Osteoblast (primary cell): ENCODE data around the gene DNAJA1. TPM values are rescaled to one million over a fixed set of nuclear protein-coding genes. Genes with fewer than 3 reads are reported as not detected.

Experiments
- DNase-seq: peaks from one replicate; pipeline ENCODE4 v3.0.0; 2011; ENCODE audit warnings: low spot score, mixed read lengths; ENCODE audit not compliant: insufficient read length; ENCODE audit errors: missing footprints
- H2AFZ ChIP-seq: 2 replicates; pipeline ENCODE4 v1.6.0; 2011; ENCODE audit warnings: mild to moderate bottlenecking, low read length
- H3K27ac ChIP-seq: 2 replicates; pipeline ENCODE4 v1.5.1; 2011; ENCODE audit warnings: mild to moderate bottlenecking, low read depth, low read length, moderate library complexity
- H3K27me3 ChIP-seq: 2 replicates; pipeline ENCODE4 v1.6.0; 2012; ENCODE audit warnings: mild to moderate bottlenecking, control low read depth, inconsistent platforms, low read length, moderate library complexity; ENCODE audit not compliant: insufficient read depth
- H3K36me3 ChIP-seq: 2 replicates; pipeline ENCODE4 v1.5.1; 2011; ENCODE audit warnings: mild to moderate bottlenecking, low read length, control low read depth, moderate library complexity; ENCODE audit not compliant: insufficient read depth
- H3K4me1 ChIP-seq: 2 replicates; pipeline ENCODE4 v1.5.1; 2011; ENCODE audit warnings: mild to moderate bottlenecking, low read length, control low read depth, moderate library complexity; ENCODE audit not compliant: insufficient read depth
- H3K4me2 ChIP-seq: 2 replicates; pipeline ENCODE4 v1.6.0; 2011; ENCODE audit warnings: mild to moderate bottlenecking, low read length; ENCODE audit not compliant: insufficient read depth
- H3K4me3 ChIP-seq: fragments of 200-600 bp; sonication (generic); 3 replicates; pipeline ENCODE4 v1.5.1; 2012; ENCODE audit warnings: mild to moderate bottlenecking, low read length, inconsistent platforms; ENCODE audit not compliant: insufficient read depth
- H3K79me2 ChIP-seq: 2 replicates; pipeline ENCODE4 v1.6.0; 2012; ENCODE audit warnings: mild to moderate bottlenecking, low read length, control low read depth, inconsistent platforms; ENCODE audit not compliant: insufficient read depth
- H3K9me3 ChIP-seq: 2 replicates; pipeline ENCODE4 v1.5.1; 2011; ENCODE audit warnings: low read depth, low read length, control low read depth
- H4K20me1 ChIP-seq: 2 replicates; pipeline ENCODE4 v1.6.0; 2012; ENCODE audit warnings: mild to moderate bottlenecking, low read length, control low read depth; ENCODE audit not compliant: insufficient read depth
- total RNA-seq: library from RNA; depleted of rRNA; stranded (reverse); fragments of >200 nt; gene quantifications from 2 replicates; pipeline ENCODE4 v1.2.3, GENCODE V29; 2012
- TF ChIP-seq, protein P1 (sequence below): IDR thresholded peaks from 2 replicates; pipeline ENCODE4 v1.5.1; 2011; ENCODE audit warnings: mild to moderate bottlenecking, low read depth, low read length, moderate library complexity; ENCODE audit errors: extremely low read depth

The DNAJA1 gene
- total RNA-seq, 1 donor: 69.1 TPM

DNA sequence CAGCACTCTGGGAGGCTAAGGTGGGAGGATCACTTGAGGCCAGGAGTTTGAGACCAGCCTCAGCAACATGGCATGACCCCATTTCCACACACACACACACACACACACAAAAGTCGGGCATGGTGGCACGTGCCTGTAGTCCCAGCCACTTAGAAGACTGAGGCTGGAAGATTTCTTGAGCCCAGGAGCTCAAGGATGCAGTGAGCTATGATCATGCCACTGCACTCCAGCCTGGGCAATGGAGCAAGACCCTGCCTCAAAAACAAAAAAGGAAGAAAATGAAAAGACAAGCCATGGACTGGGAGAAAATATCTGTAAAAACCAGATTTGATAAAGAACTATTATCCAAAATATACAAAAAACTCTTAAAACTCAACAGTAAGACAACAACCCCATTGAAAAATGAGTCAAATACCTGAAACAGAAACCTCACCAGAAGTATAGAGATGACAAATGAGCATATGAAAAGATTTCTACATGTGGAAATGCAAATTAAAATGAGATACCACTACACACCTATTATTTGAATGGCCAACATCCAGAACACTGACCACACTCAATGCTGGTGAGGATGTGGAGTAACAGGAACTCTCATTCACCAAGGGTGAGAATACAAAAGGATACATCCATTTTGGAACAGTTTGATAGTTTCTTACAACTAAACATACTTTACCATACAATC lies 24.7 kb downstream of the DNAJA1 start:
- H3K4me3 ChIP-seq: no peak overlapping the region
- H3K4me2 ChIP-seq: no peak overlapping the region
- H3K36me3 ChIP-seq: peaks cover 60% of the 10 kb centered on the region
- H3K4me1 ChIP-seq: no peaks in the 10 kb centered on the region
- no peak overlapping the region for H3K27ac ChIP-seq
- H2AFZ ChIP-seq: no peak overlapping the region
- no peaks in the 10 kb centered on the region for H3K27me3 ChIP-seq
- no peak for DNase-seq
- H4K20me1 ChIP-seq: peaks cover 2% of the 10 kb centered on the region
- no peaks in the 10 kb centered on the region for H3K79me2 ChIP-seq
- TF ChIP-seq, protein P1, sequence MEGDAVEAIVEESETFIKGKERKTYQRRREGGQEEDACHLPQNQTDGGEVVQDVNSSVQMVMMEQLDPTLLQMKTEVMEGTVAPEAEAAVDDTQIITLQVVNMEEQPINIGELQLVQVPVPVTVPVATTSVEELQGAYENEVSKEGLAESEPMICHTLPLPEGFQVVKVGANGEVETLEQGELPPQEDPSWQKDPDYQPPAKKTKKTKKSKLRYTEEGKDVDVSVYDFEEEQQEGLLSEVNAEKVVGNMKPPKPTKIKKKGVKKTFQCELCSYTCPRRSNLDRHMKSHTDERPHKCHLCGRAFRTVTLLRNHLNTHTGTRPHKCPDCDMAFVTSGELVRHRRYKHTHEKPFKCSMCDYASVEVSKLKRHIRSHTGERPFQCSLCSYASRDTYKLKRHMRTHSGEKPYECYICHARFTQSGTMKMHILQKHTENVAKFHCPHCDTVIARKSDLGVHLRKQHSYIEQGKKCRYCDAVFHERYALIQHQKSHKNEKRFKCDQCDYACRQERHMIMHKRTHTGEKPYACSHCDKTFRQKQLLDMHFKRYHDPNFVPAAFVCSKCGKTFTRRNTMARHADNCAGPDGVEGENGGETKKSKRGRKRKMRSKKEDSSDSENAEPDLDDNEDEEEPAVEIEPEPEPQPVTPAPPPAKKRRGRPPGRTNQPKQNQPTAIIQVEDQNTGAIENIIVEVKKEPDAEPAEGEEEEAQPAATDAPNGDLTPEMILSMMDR: no peak
- no peaks in the 10 kb centered on the region for H3K9me3 ChIP-seq

GRCh38 chr9:33051144-33051543 lies 26.1 kb downstream of the DNAJA1 start:
- Histone ChIP-seq H3K4me2 (no peak overlapping the region), H3K79me2 (no peaks in the 10 kb centered on the region), H3K27me3 (no peaks in the 10 kb centered on the region), H3K36me3 (peaks cover 70% of the 10 kb centered on the region), H3K9me3 (no peaks in the 10 kb centered on the region), H2AFZ (no peak overlapping the region), H3K4me3 (no peak overlapping the region), H4K20me1 (peaks cover 2% of the 10 kb centered on the region), H3K27ac (no peak overlapping the region), H3K4me1 (no peaks in the 10 kb centered on the region)
- no peak for DNase-seq
- TF ChIP-seq, protein P1: no peak

DNA sequence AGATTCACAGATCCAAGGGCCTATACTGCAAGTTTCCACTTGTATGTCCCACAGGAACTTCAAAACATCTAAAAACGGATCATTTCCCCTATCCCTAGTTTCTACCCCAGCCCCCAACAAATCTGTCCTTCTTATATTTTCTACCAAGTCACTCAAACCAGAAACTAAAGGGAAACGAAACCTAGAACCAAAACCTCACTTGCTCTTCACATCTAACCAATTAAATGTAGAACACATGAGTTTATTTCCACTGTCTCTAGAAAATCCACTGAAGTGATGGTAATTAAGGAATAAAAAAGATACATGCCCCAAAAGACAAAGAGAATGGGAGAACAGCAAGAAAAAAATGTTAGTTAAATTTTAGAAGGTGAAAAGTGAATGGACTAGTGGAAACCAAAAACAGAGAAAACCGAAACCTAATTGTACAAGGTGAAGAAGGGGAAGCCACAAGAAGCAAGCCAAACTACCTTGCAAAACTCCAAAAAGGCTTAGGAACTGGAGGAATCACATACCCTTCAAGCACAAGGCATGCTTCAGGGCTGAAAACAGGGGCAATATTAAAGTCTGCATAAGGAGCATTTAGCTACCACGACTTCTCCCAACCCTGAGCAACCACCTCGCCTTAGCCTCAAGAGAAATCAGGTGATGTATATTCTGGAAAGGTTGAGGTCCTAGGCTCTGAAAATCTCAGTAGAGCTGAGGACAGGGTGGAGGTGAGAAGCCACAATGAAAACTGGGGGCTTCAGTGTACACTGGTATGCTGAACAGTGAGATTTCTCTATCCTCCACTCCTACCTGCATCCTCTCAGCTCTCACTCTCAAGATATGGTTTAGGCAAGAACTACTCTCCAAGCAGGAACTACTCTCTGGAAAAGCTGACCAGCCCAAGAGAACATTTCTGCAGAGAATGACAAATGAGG lies 40.3 kb downstream of the DNAJA1 start:
- Histone ChIP-seq H3K79me2 (peaks cover 13% of the 10 kb centered on the region), H3K4me3 (no peak overlapping the region), H3K27ac (no peak overlapping the region), H3K4me2 (no peak overlapping the region), H3K4me1 (peaks cover 13% of the 10 kb centered on the region), H4K20me1 (peaks cover 4% of the 10 kb centered on the region), H3K36me3 (peaks cover 64% of the 10 kb centered on the region), H3K27me3 (no peaks in the 10 kb centered on the region), H2AFZ (no peak overlapping the region), H3K9me3 (no peaks in the 10 kb centered on the region)
- no peak for DNase-seq
- TF ChIP-seq, protein P1: no peak

DNA sequence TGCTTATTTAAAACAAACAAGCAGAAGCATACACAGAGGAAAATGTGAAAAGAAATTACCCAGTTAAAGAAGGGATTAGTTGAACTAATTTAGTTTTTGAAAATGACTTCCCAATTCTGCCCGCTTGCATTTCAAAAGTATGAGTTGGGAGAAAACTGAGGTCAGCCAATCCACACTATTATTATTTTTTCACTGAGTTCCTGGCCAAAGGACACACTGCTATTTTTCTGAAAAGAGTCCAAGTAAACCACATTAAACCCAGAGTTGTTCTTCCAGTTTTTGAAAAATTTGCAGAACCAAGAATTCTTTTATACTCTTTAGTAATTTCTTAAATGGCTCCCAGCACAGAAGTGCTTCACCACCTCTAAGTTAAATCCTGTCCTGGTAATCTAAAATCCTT lies 43.9 kb downstream of the DNAJA1 start:
- H3K4me2 ChIP-seq: peak overlapping the region; percentile 38
- peaks cover 60% of the 10 kb centered on the region for H3K36me3 ChIP-seq
- H3K4me1 ChIP-seq: peaks cover 13% of the 10 kb centered on the region
- no peaks in the 10 kb centered on the region for H3K9me3 ChIP-seq
- peak overlapping the region; percentile 13 for H3K27ac ChIP-seq
- TF ChIP-seq, protein P1: no peak
- no peaks in the 10 kb centered on the region for H3K27me3 ChIP-seq
- peaks cover 13% of the 10 kb centered on the region for H4K20me1 ChIP-seq
- DNase-seq: no peak
- no peak overlapping the region for H2AFZ ChIP-seq
- H3K79me2 ChIP-seq: peaks cover 44% of the 10 kb centered on the region
- no peak overlapping the region for H3K4me3 ChIP-seq
